GM12892 (cell line): ENCODE measurements around the gene FOXN1.
A peak's percentile ranks its signal among the peaks of the same experiment; 100 is the strongest.

ENCODE experiments used
- DNase-seq: peaks from one replicate; pipeline ENCODE4 v3.0.0; 2011; ENCODE audit not compliant: insufficient read length
- FAIRE-seq: peaks from 2 replicates; lab custom pipeline; 2011; peaks lifted over from hg19 to GRCh38; lab: Jason Lieb, UNC
- POLR2A ChIP-seq: IDR thresholded peaks from 2 replicates; pipeline ENCODE4 v1.6.1; 2011; ENCODE audit warnings: low read depth, low read length, control low read depth
- POLR2AphosphoS5 ChIP-seq: IDR thresholded peaks from 2 replicates; pipeline ENCODE4 v1.6.1; 2011; ENCODE audit warnings: low read depth, low read length, control low read depth
- TAF1 ChIP-seq: IDR thresholded peaks from 2 replicates; pipeline ENCODE4 v1.6.1; 2011; ENCODE audit warnings: low read depth, mild to moderate bottlenecking, control low read depth, low read length, borderline replicate concordance

FOXN1 gene

DNA sequence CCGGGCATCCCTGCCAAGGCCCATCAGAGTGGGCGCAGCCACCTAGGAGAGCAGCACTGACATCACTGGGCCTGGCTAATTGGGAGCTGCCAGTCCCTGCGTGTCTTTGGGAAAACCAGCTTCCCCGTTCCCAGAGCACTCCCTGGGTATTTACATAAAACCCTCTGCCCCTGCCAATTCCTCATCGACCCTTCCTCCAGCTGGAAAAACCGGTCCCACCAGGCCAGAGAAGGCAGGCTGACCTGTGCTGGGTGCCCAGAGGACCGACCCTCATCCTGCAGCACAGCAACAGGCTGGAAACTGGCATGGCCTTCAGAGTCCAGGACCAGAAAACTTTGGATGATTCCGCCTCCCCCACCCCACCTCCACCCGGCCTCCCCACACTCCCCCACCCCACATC lies 8.2 kb upstream of the FOXN1 start:
- no peak for FAIRE-seq
- no peak for DNase-seq
- TF ChIP-seq POLR2AphosphoS5 (no peak), POLR2A (no peak), TAF1 (no peak)

DNA sequence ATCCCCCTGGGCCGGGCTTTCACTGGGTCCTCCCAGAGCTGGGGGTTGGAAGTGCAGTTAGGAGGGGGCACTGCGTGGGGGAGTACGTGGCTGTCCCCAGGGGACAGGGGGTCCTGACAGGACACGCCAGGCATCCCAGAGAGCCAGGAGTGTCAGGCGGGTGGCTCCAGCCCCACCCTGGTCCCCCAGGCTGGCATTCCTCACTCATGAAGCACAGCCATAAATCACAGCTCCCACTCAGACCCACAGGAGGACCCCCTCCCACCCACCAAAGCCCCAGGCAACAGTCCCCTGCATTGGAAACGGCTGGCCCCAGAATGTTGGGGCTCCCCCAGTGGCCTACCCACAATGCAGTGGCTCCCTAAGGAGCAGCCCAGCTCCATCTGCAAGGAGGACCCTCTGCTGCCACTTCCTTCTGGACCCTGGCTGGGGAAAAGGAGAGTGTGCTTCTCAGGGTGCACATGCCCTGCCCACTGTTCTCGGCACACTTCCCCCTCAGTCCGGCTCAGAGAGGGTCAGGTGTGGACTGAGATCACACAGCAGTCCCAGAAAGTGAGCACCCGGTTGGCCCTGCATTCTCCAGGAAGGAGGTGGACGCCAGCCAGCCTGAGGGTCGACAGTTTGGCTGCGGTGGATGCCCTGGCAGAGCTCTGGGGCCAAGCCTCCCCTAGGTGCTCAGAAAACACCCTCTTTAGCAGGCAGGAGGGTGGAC lies 7.3 kb upstream of the FOXN1 start:
- no peak for FAIRE-seq
- DNase-seq, result no peak
- TF ChIP-seq POLR2A, result no peak
- no peak for TF ChIP-seq POLR2AphosphoS5
- no peak for TF ChIP-seq TAF1

DNA sequence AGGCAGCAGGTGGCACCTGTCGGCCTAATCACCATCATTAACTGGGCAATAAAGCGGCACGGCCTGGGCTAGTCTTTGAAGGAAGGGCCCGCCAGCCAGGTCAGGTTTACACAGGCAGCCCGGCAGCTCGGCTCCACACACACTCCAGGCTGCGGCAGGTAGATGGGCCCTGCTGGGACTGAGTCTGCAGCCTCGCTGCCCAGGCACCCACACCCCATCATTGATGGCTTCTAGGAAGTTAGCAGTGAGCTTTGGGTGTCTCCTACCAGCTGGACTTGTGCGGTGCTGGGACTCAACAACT lies 6.8 kb upstream of the FOXN1 start:
- no peak for DNase-seq
- no peak for TF ChIP-seq POLR2A
- no peak for TF ChIP-seq TAF1
- TF ChIP-seq POLR2AphosphoS5, result no peak
- no peak for FAIRE-seq

DNA sequence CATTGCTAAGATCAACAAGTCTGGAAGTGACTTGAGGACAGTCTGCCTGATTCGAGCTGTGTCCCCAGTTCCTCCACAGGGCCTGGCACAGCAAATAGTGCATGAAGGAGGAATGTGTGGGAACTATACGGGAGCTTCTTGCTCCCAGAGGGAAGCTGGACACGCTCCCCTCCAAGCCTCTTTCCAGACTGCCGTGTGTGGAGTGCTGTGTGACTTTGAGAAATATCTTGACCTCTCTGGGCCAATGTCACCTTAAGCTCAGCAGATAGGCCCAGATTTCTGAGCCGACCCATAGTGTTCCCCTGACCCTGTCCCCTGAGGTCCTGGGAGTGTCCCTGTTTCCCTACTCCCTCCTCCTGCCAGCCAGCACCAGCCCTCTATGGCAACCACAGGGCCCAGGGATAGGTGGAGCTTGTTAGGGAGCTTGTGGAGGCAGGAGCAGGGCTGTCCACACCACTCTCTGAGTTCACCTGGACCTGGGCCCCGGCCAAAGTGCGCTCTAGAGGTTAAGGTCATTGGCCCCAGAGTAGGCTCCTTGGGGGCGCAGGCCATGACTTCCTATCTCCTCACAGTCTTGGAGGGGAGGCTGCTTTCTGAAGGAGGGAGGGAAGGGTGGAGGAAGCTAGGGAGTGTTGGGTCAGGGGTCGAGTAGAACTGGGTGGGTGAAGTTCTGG lies 6.3 kb upstream of the FOXN1 start:
- no peak for DNase-seq
- TF ChIP-seq POLR2A (no peak), POLR2AphosphoS5 (no peak), TAF1 (no peak)
- FAIRE-seq, result no peak

DNA sequence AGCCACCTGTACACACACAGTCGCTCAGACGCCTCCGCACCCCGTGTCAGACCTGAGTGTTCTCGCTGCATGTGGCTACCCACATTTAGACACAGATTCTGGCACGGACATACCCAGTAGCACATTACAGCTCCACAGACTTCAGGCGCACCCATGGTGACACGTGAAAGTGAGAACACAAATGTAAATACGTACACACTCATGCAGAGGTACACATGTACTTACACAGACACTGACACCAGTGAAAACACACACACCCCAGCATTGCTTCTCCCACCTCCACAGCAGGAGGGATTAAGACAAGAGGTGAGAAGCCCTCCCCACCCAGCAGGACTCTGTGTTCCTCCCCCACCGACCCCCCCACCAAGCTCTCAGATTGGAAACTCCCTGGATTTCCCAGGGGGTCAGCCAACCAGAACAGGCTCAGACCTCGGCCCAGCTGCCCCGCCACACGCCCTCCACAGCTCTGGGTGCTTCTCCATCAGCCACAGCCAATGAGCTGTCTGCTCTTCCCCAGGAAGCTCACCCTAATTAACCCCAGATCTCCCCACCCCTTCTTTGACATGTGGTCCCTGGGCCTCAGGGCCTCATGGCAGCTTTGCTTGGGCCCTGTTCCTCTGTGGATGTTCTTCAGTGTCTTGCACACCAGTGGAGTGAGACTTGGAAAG lies 5.3 kb upstream of the FOXN1 start:
- FAIRE-seq (peak; percentile 98), DNase-seq (peak; percentile 74)
- TF ChIP-seq TAF1 (no peak; the same call in 1 of the 2 replicates), POLR2A (peak; percentile 69), POLR2AphosphoS5 (peak; percentile 44)

DNA sequence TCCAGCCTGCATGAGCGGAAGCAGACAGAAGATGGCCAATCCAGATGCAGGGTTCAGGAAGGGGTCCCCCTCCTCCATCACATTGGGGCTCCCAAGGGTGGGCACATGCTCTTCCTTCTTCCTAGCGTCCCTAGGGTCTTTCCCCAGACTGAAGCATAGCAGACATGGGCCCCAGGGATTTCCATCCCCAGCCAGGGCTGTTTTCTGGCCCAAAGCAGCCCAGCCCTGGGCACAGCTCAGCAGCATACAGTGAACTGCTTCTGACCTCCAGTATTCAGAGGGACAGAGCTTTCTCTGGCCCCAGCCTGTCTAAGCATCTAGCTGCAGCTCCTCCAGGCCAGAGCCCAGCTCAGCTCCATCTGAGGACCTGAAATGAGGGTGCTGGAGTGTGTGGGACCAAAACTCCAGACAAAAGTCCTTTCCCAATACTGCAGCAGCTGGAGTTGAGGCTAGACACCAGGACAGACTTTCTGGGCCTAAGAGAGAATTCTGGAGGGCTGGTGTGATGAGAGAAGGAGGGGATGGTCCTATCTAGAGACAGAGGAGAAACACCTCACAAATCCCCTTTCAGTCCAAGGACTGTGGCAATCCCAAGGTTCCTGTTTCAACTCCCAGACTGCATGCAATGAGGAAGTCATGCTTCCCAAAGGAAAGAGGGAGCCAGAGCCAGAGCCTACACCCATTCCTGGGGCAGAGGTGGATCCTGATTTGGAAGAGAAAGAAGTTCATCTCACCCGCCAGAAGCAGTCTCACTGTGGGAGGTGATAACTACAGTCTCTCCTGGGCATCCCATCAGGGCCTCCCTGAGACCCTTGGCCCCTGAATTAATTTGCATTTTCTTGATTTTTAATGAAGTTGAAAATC lies 4.5 kb upstream of the FOXN1 start:
- TF ChIP-seq TAF1 (no peak), POLR2AphosphoS5 (no peak; the same call in 1 of the 2 replicates), POLR2A (no peak; the same call in 1 of the 2 replicates)
- FAIRE-seq (peak; percentile 57), DNase-seq (no peak)

DNA sequence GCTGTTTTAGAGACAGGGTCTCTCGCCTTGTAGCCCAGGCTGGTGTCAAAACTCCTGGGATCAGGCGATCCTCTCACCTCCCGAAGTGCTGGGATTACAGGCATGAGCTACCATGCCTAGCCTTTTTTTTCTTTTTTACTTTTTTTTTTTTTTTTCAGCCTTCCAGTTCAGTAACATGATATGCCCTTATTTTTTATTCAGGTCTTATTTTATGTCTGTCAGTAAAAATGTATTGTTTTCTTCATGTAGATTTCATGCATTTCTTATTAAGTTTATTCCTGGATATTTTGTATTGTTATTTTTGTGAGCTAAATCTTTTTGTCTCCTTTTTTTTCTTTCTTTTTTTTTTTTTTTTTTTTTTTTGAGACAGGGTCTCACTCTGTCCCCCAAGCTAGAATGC lies 2.7 kb upstream of the FOXN1 start:
- no peak for DNase-seq
- no peak for FAIRE-seq
- TF ChIP-seq POLR2AphosphoS5 (no peak), TAF1 (no peak), POLR2A (no peak)

DNA sequence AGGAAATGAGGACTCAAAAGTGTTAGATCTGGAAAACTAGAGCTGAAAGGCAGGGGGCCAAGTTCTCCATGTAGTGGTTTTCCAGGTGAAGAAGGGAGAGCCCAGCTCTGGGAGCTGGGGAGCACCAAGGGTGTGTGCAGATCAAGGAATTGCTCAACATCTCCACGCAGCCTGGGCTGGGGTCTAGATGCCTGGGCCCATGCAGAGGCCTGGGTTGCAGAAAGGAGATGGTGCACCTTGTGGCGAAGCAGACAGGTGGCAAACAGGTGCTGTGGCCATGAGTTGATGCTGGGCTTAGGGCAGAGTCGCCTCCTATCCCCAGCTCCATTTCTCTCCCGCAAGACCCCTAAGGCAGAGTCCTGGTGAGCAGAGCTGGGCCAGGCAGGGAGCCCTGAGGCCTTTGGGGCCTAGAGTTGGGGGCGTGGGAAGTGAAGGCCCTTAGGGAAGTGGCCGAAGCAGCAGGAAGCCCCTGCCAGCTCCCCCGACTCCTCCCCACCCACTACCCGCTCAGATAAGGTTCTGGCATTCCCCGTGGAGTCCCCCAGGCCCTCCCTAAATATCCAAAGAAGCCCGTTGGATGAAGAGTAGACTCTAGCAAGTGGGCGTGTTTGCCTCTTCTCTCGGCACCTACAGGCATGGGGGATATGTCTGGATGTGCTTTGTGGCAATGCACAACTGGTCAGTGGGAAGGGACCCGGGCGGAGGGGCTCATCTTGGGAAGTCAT lies 777 bp downstream of the FOXN1 start:
- FAIRE-seq (peak; percentile 42), DNase-seq (no peak)
- TF ChIP-seq POLR2AphosphoS5 (no peak), POLR2A (no peak), TAF1 (no peak)

DNA sequence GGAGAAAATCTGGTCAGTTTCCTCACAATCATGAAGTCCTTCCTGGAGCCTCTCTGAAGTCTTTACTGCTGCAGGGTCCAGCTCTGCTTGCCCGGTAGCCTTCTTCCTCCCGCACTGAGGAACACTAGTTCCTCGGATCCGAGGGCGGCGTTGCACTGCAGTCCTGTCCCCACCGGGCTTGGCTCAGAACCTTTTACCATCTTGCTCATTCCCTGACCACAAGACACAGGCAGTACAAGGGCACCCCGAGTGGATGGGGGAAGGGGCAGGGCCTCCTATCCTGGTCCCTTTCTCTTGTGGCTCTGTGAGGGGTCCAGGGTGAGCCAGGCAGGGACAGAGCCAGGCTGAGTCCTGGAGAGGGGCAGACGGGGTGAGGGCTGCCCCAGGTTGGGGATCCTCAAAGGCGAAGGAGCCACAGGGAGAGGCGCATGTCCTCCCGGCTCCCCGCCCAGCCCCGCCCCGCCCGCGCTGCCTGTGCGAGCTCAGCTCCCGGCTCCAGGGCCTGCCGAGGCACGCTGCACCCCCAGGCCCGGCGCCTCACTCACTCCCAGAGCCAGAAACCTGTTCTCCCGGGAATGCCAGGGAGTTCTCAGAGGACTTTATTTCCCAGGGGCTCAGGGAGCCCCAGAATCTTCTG lies 1.5 kb downstream of the FOXN1 start:
- DNase-seq (no peak), FAIRE-seq (no peak)
- TF ChIP-seq POLR2A (no peak), TAF1 (no peak), POLR2AphosphoS5 (no peak)

DNA sequence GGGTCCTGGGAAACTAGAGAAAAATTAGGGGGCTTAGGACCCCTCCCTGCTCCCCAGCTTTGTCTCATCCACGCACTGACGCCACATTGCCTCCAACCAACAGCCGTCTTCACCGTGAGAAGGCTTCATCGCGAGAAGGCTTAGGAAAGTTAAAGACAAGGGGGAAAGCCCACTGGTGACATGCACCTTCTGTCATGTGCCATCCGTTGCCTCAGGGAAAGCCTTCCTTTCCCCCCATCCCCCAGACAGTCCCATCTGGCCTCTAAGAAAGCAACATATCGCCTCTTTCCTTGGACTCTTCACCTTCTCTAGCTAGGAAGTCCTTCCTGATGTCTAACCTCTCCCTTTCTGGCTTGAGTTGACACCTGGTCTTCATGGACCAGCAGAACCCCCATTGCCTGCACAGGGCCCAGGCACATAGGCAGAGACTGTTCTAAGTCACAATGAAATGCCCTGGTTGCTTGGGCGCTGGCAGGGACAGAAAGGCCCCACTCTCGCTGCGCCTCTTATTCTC lies 2.1 kb downstream of the FOXN1 start:
- no peak for DNase-seq
- TF ChIP-seq TAF1 (no peak), POLR2A (no peak), POLR2AphosphoS5 (no peak)
- peak; percentile 27 for FAIRE-seq
